IgD-negative memory B cell (primary cell): ENCODE measurements around the gene SLC13A4. TPM values are rescaled to one million over a fixed set of nuclear protein-coding genes. Genes with fewer than 3 reads are reported as not detected.
A peak's percentile ranks its signal among the peaks of the same experiment; 100 is the strongest.
"Not testable (repeated sequence)": the region's sequence is repeated elsewhere in the genome, so short reads cannot be mapped to it uniquely, and the experiment has no call there.

Source experiments
- H3K27ac Mint-ChIP-seq, 3 donors: one replicate each; pipeline ENCODE4 v1.8.0; 2020 to 2022; ENCODE audit warnings: mild to moderate bottlenecking in 3 of 3, mixed read lengths in 3 of 3, moderate library complexity in 1 of 3
- H3K27me3 Mint-ChIP-seq: one replicate; pipeline ENCODE4 v1.8.0; 2021; ENCODE audit warnings: mixed read lengths
- H3K36me3 Mint-ChIP-seq: one replicate; pipeline ENCODE4 v1.8.0; 2020; ENCODE audit warnings: mild to moderate bottlenecking, mixed read lengths
- H3K4me1 Mint-ChIP-seq, 3 donors: one replicate each; pipeline ENCODE4 v1.8.0; 2020 to 2022; ENCODE audit warnings: mixed read lengths in 3 of 3, mild to moderate bottlenecking in 1 of 3
- H3K4me3 Mint-ChIP-seq, 4 donors: one replicate each; pipeline ENCODE4 v1.8.0; 2020 to 2022; ENCODE audit warnings: mild to moderate bottlenecking in 4 of 4, mixed read lengths in 4 of 4, moderate library complexity in 3 of 4
- H3K9me3 Mint-ChIP-seq, 3 donors: one replicate each; pipeline ENCODE4 v1.8.0; 2020 to 2021; ENCODE audit warnings: mixed read lengths in 3 of 3, mild to moderate bottlenecking in 1 of 3
- polyA plus RNA-seq: library from polyadenylated mRNA; unstranded; fragments of 300-500 nt; fragmentation: Illumina TruSeq; gene quantifications from one replicate; pipeline ENCODE4 v1.2.3, GENCODE V29; 2021

SLC13A4 gene, protein sequence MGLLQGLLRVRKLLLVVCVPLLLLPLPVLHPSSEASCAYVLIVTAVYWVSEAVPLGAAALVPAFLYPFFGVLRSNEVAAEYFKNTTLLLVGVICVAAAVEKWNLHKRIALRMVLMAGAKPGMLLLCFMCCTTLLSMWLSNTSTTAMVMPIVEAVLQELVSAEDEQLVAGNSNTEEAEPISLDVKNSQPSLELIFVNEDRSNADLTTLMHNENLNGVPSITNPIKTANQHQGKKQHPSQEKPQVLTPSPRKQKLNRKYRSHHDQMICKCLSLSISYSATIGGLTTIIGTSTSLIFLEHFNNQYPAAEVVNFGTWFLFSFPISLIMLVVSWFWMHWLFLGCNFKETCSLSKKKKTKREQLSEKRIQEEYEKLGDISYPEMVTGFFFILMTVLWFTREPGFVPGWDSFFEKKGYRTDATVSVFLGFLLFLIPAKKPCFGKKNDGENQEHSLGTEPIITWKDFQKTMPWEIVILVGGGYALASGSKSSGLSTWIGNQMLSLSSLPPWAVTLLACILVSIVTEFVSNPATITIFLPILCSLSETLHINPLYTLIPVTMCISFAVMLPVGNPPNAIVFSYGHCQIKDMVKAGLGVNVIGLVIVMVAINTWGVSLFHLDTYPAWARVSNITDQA
- 0.15 TPM for polyA plus RNA-seq

DNA sequence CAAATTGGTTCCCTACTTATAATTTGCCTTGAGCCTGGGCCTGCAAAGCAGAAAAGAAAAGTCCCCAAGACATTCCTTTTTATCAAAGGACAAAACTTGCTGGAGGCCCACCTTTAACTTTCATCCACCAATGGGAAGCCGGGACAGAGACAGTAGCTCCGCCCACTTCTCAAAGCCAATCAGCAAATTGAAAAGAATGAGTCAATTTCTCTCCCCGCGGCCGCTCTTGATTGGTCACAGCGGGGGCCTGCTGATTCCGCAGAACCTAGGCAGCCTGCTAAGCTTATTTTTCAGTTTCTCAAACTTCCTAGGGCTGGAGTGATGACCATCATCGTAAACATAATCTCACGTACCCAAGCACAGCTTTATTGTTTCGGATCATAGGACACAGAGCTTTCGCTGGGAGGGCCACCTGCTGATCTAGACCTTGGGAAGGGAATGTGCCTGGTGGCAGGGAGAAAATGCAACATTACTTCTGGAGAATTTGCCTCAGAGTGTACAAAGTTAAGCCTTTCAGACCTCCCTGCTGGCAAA, at the start of gene SLC13A4:
Gene SLC13A4 (minus strand): TSS at position 51 of the 534 bp plus-strand sequence. CDS start 690 bp downstream, outside the sequence.
- Mint-ChIP-seq H3K27ac (no peak within 1 kb of the TSS), H3K36me3 (no peaks in the 10 kb centered on the region), H3K9me3 (no peaks in the 10 kb centered on the region), H3K4me1 (peaks cover 0 to 2% (median 0%) of the 10 kb centered on the region in 3 donors), H3K4me3 (peak within 1 kb of the TSS in 1 of 4 donors; percentile 38), H3K27me3 (peaks cover 8% of the 10 kb centered on the region)

DNA sequence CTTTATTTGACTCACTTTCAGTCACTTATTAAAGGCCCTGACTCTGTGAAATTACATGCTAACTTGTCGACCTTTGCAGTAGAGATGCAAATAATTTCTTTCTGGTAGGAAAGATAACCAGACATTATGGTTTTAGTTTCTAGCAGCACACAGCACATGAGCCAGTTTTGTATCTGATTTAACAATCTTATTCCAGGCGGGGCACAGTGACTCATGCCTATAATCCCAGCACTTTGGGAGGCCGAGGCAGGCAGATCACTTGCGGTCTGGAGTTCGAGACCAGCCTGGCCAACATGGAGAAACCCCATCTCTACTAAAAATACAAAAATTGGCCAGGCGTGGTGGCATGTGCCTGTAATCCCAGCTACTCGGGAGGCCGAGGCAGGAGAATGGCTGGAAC, 47.9 kb upstream of the SLC13A4 start:
- H3K9me3 Mint-ChIP-seq, result peaks cover 0 to 12% (median 0%) of the 10 kb centered on the region in 3 donors
- H3K4me1 Mint-ChIP-seq, H3K4me3 Mint-ChIP-seq, H3K27ac Mint-ChIP-seq, H3K27me3 Mint-ChIP-seq, H3K36me3 Mint-ChIP-seq: not testable (repeated sequence)

DNA sequence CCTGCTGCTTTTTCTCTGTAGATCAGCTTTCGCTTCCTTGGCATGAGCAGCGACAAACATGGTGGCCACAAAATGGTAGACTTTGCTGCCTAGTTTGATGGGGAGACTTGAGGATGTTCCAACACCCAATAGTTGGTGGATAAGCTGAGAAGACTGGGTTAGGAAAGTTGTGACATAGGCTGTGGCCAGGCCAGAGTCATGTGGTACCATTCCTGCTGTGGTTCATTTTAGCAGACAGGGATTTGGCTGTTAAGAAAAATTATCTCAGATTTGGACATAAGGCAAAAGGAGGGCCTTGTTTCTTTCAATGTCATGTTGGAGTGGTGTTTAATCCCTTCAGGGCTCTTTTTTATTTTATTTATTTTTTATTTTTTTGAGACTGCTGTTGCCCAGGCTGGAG, 47.2 kb upstream of the SLC13A4 start:
- H3K4me3 Mint-ChIP-seq, result no peak overlapping the region
- no peaks in the 10 kb centered on the region for H3K27me3 Mint-ChIP-seq
- no peaks in the 10 kb centered on the region for H3K4me1 Mint-ChIP-seq
- H3K9me3 Mint-ChIP-seq, result peaks cover 0 to 12% (median 0%) of the 10 kb centered on the region in 3 donors
- no peak overlapping the region for H3K27ac Mint-ChIP-seq
- no peaks in the 10 kb centered on the region for H3K36me3 Mint-ChIP-seq

DNA sequence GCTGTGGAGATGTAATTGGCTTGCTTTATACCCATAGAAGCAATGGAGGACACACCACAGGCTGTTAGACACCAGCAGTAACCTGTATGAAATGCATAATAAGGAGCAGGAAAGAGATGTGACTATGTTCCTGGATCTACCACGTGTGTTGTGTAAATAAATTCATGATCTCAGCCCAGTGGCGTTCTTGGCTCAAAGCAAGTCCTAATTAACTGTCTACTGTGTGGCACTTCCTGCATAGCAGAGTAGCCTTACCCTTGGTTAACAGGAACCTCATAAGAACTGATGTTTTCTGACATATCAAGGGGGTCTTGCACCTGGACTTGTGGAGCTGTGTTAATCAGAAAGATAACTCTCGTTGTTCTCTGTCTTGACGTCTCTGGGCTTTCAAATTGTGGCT, 46.3 kb upstream of the SLC13A4 start:
- Mint-ChIP-seq H3K36me3 (no peaks in the 10 kb centered on the region), H3K27ac (no peak overlapping the region), H3K4me1 (no peaks in the 10 kb centered on the region), H3K4me3 (no peak overlapping the region), H3K9me3 (peaks cover 0 to 12% (median 1%) of the 10 kb centered on the region in 3 donors), H3K27me3 (no peaks in the 10 kb centered on the region)

DNA sequence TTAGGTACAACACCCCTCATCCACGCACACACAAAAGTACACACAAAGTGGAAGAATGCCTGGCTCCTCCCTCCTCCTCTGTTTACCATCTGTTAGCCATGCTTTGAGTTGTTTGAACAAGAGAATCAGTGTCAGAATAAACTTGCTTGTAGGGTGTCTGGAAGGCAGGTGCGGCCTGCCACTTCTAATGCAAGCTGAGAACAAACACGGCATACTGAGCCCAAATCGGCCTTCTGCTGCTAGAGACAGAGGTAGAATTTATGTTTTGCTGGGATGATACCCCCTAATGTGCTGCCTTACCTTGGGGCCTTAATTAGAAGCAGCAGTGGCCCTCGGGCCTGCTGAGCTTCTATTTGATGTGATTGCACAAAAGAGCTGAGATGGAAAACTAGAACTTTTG, 45.5 kb upstream of the SLC13A4 start:
- peaks cover 0 to 8% (median 1%) of the 10 kb centered on the region in 3 donors for H3K9me3 Mint-ChIP-seq
- no peaks in the 10 kb centered on the region for H3K4me1 Mint-ChIP-seq
- H3K36me3 Mint-ChIP-seq, result no peaks in the 10 kb centered on the region
- no peak overlapping the region for H3K27ac Mint-ChIP-seq
- H3K4me3 Mint-ChIP-seq, result no peak overlapping the region
- H3K27me3 Mint-ChIP-seq, result no peaks in the 10 kb centered on the region

DNA sequence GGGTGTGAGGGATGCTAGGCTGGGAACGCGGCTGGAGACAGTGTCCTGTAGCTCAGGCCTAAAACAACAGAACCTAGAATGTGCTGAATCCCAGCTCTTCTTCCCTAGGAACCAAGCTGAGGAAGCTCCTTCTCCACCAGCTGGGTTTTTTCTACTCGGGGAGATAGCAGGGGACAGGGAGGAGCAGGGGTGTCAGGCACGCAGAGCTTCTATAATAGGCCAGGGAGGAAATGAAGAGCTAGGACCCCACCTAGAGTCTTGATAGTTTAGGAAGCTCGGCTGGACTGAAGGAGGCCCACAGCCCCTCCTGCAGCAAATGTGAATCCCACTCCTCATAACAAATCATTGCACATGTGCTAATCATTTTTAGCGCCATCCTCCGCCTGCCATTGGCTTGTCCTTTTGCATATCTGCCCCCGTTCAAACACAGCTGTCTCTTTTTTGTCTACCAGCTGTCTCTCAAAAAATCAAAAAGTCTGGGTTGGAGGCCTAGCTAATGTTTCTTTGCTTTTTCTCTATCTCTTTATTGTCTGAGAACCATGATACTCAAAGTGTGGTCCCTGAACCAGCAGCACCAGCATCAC, 44.7 kb upstream of the SLC13A4 start:
- H3K36me3 Mint-ChIP-seq, result no peaks in the 10 kb centered on the region
- no peak overlapping the region for H3K4me3 Mint-ChIP-seq
- H3K4me1 Mint-ChIP-seq, result no peaks in the 10 kb centered on the region
- no peaks in the 10 kb centered on the region for H3K27me3 Mint-ChIP-seq
- H3K9me3 Mint-ChIP-seq, result peaks cover 0 to 1% (median under 1%) of the 10 kb centered on the region in 3 donors
- no peak overlapping the region for H3K27ac Mint-ChIP-seq

DNA sequence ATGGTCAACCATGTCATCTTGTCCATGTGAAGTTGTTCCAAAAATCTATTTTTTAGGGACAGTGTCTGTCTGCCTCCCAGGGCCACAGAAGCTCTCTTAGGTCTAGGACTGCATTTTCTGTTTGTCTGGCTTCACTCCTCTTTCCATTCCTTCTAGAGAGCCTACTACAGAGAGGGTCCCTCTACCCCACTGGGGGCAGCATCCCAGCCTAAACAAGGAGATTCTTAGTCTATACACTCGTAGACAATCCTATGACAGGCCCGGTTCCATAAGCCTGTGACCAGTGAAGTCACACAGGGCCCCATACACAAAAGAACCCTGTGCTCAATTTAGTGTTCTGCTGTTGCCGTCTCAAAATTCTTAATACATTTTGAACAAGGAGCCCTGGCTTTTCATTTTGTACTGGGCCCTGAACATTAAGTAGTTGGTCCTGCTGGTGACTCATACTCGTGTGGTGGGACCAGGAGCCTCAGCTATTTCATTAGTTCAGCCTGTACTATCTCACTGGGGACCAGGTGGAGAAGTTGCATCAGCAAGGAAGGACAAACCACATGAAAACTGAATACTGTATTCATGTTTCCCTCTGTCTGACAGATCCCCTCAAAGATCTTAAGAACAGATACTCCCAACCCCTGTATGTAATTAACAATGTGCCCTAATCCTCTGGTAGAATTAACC, 44.1 kb upstream of the SLC13A4 start:
- Mint-ChIP-seq H3K27ac (no peak overlapping the region), H3K36me3 (no peaks in the 10 kb centered on the region), H3K4me3 (no peak overlapping the region)

DNA sequence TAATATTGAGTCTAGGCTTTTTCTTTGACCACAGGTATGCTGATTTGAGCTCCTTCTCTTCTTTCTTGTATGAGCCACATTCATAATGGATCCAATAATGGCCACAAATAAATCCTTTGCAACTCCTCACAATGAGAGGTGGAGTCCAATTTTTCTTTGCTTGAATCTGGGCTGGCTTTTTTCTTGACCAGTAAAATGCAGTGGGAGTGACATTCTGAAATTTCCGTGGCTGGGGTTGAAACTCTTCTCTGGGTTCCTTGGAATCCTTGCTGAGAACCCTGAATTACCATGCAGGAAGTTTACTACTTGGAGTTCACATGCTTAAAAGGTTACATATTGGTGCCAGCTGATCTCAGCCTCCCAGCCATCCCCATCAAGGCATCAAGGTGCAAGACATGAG, 43.1 kb upstream of the SLC13A4 start:
- H3K4me1 Mint-ChIP-seq, result no peaks in the 10 kb centered on the region
- H3K4me3 Mint-ChIP-seq, result no peak overlapping the region
- H3K27ac Mint-ChIP-seq, result no peak overlapping the region
- H3K9me3 Mint-ChIP-seq, result peaks cover 0 to 1% (median 0%) of the 10 kb centered on the region in 3 donors
- H3K27me3 Mint-ChIP-seq, result peaks cover 5% of the 10 kb centered on the region
- no peaks in the 10 kb centered on the region for H3K36me3 Mint-ChIP-seq

More for the DNA sequence above, 44.1 kb upstream of the SLC13A4 start:
- H3K9me3 Mint-ChIP-seq, result peaks cover 0 to 1% (median 0%) of the 10 kb centered on the region in 3 donors
- H3K27me3 Mint-ChIP-seq, result peaks cover 5% of the 10 kb centered on the region
- H3K4me1 Mint-ChIP-seq, result no peaks in the 10 kb centered on the region

DNA sequence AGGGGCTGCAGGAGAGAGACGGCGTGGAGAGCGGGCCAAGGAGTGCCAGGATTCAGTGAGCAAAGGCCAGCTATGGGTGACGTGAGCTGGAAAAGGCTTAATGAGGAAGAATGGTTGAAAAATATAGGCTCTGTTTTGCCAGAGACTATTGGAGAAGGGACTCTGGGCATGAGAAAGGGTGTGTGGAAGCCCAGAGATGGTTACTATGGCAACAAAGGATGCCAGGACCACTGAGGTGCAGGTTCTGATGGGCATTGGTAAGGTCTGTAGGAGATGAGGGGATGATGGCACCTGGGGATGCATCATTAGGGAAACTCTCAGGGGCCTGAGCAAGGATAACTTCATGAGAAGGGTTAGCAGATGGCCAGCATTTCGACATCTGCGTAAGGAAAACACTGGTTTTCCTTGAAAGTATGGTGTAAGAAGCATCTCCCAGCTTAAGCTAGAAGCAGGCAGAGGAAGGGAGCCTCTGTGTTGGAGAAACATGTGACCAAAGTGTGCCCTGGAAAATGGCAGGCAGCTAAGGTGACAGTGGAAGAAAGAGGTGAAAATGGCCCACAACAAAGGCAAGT, 42.2 kb upstream of the SLC13A4 start:
- Mint-ChIP-seq H3K27me3 (peaks cover 6% of the 10 kb centered on the region), H3K4me1 (no peaks in the 10 kb centered on the region), H3K4me3 (no peak overlapping the region), H3K36me3 (no peaks in the 10 kb centered on the region), H3K9me3 (peaks cover 0 to 1% (median 0%) of the 10 kb centered on the region in 3 donors), H3K27ac (no peak overlapping the region)

DNA sequence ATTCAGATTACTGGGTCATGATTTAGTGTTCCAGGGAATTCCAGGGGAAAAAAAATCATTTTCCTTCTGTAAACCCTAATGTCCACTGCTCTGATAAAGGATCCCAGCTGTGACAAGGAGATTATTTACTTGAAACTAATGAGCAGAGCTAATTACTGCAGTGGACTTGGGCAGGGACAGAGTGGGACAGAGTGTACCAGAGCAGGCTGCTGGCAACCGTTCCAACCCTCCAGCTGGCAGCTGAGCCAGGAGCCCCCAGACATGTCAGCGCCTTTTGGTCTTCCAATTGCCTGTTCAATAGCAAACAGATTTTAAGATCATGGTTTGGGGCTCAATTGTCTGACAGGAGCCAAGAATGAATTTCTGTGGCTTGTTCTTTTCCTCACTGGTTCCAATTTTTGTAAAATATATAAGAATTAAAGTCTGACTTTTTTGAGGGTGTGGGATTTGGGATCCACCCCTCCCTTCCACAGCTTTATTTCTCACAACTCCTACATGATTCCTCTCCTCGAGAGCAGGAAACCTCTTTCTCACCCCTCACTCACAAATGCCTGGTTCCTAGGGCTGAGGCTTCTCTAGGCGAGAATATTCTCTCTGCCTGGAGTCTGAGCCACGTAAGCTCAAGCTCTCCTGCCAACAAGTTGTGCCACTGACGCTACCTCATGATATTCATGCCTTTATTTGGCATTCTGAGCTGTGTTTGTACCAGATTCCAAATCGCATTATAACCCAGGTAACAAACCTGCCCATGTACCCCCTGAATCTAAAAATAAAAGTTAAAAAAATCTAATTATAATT, 41.2 kb upstream of the SLC13A4 start:
- Mint-ChIP-seq H3K27me3 (peaks cover 6% of the 10 kb centered on the region), H3K36me3 (no peaks in the 10 kb centered on the region), H3K9me3 (peaks cover 0 to 3% (median 0%) of the 10 kb centered on the region in 3 donors), H3K27ac (peak overlapping the region in 1 of 3 donors; percentile 69), H3K4me3 (no peak overlapping the region), H3K4me1 (no peaks in the 10 kb centered on the region)

DNA sequence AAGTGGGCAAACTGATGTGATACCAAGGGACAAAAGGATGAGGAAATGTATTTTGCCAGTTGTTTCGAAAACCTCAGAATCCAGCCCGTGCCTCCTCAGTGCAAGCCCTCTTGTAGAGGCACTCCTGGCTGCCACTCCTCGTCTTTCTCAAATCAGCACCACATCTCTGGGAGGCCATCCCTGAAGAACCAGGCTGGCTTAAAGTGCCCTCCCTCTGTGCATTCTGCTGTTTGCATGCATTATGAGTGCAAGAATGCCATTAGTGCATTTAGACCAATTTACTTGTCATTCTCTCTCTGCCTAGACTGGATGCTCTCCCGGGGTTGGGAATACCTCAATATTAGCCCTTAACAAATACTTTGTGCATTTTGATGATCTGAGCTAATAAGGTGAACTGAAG, 40.5 kb upstream of the SLC13A4 start:
- Mint-ChIP-seq H3K4me3 (no peak overlapping the region), H3K27ac (peak overlapping the region in 1 of 3 donors; percentile 69), H3K36me3 (no peaks in the 10 kb centered on the region), H3K27me3 (peaks cover 6% of the 10 kb centered on the region), H3K9me3 (peaks cover 0 to 3% (median 0%) of the 10 kb centered on the region in 3 donors), H3K4me1 (no peaks in the 10 kb centered on the region)

DNA sequence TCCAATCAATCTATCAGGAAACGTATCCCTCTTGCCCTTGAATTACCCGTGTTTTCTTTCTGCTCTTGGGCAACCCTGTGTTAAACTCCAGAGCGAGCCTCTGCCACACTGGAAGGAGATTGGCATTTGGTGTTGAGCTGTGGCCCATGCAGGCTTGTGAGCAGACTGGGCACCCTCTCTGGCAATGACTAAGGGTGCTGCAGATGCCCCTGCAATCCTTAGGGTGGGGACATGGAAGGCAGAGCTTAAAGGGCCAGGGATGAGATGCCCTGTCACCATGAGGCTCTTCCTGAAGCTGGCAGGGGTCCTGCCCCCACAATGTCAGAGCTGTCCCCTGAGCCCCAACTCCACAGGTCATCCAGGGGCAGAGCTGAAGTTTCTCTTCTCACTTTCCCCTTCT, 40.1 kb upstream of the SLC13A4 start:
- peaks cover 0 to 3% (median 0%) of the 10 kb centered on the region in 3 donors for H3K9me3 Mint-ChIP-seq
- H3K4me3 Mint-ChIP-seq, result no peak overlapping the region
- no peaks in the 10 kb centered on the region for H3K36me3 Mint-ChIP-seq
- no peak overlapping the region for H3K27ac Mint-ChIP-seq
- H3K4me1 Mint-ChIP-seq, result no peaks in the 10 kb centered on the region
- H3K27me3 Mint-ChIP-seq, result peaks cover 6% of the 10 kb centered on the region

DNA sequence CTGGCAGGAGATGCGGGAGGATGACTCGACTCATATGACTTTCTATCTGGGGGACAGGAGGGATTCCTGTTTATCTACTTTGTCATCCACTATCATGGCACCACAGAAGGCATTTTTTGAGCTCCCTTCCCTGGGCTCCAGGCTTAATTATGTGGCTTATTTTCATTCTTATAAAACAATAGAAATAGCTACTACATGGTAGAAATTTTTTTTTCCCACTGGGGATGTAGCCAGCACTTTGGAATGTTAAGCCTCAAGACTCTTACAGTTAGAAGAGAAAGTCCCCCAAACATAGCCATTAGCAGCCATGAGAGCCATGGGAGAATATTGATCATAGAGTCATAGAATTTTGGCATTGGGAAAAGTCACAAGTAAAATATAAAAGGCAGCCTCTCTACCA, 35.3 kb upstream of the SLC13A4 start:
- Mint-ChIP-seq H3K4me3 (no peak overlapping the region), H3K36me3 (no peaks in the 10 kb centered on the region), H3K9me3 (peaks cover 0 to 2% (median 0%) of the 10 kb centered on the region in 3 donors), H3K4me1 (no peaks in the 10 kb centered on the region), H3K27ac (no peak overlapping the region), H3K27me3 (peaks cover 12% of the 10 kb centered on the region)
